ENCODE data around the gene ALKBH5.

DNA sequence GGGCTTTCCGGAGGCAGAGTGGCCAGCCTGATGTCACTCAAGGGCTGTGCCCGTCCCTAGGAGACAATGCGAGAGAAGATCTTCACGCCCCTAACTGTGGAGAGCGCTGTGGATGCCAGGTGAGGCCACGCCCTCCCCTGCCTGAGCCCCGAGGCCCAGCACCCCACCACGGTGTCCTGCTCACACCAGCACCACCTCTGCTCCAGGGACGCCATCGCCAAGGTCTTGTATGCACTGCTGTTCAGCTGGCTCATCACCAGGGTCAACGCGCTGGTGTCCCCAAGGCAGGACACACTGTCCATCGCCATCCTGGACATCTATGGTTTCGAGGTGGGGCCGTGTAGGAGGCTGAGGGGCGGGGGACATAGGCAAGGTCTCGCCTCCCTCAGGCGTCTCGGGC, 47.3 kb upstream of the ALKBH5 start:
- TF ChIP-seq, protein P1, sequence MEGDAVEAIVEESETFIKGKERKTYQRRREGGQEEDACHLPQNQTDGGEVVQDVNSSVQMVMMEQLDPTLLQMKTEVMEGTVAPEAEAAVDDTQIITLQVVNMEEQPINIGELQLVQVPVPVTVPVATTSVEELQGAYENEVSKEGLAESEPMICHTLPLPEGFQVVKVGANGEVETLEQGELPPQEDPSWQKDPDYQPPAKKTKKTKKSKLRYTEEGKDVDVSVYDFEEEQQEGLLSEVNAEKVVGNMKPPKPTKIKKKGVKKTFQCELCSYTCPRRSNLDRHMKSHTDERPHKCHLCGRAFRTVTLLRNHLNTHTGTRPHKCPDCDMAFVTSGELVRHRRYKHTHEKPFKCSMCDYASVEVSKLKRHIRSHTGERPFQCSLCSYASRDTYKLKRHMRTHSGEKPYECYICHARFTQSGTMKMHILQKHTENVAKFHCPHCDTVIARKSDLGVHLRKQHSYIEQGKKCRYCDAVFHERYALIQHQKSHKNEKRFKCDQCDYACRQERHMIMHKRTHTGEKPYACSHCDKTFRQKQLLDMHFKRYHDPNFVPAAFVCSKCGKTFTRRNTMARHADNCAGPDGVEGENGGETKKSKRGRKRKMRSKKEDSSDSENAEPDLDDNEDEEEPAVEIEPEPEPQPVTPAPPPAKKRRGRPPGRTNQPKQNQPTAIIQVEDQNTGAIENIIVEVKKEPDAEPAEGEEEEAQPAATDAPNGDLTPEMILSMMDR (IDR thresholded peaks at IDR 0.05) = no peak
- no peak for TF ChIP-seq POLR2A (IDR thresholded peaks at IDR 0.05)
